HepG2 (cell line): ENCODE data around the gene MLN. TPM values are rescaled to one million over a fixed set of nuclear protein-coding genes. Genes with fewer than 3 reads are reported as not detected.

Source experiments
- ATAC-seq: fragments of 200-7000 bp; cut with Tn5 transposase; 3 replicates; pipeline ENCODE4 v1.9.1; 2020; ENCODE audit warnings: mild to moderate bottlenecking, moderate library complexity
- BruUV-seq: library from RNA; stranded (reverse); fragments of 400-500 nt; replicated peaks from 2 replicates; lab custom pipeline; 2021; lab: Mats Ljungman, UMichigan
- CTCF ChIA-PET: fragments of 300-600 bp; formaldehyde crosslinking; extraction: SDS; loops from one replicate; lab custom pipeline; 2021; ENCODE audit warnings: low total read pairs, inconsistent platforms, low intra/inter-chr PET ratio; lab: Yijun Ruan, JAX
- POLR2A ChIA-PET: fragments of 350-600 bp; sonication (Branson Sonifier 250); formaldehyde crosslinking; loops from one replicate; lab custom pipeline; 2020; ENCODE audit warnings: antibody characterized with exemption, inconsistent platforms; lab: Yijun Ruan, JAX
- DNase-seq: peaks from one replicate; pipeline ENCODE4 v3.0.0-alpha.2; 2015; ENCODE audit warnings: low spot score
- FAIRE-seq: peaks from 3 replicates; lab custom pipeline; 2011; peaks lifted over from hg19 to GRCh38; lab: Jason Lieb, UNC
- H2AFZ ChIP-seq: one replicate; pipeline ENCODE4 v1.6.1; 2011; ENCODE audit warnings: low read length, inconsistent platforms
- H3K27ac ChIP-seq: fragments of 300-600 bp; 3 replicates; pipeline ENCODE4 v1.8.0; 2011; ENCODE audit warnings: mixed run types, mild to moderate bottlenecking, mixed read lengths, low read length, inconsistent platforms; ENCODE audit not compliant: insufficient read depth; ENCODE audit errors: extremely low read length
- H3K27me3 ChIP-seq, 2 experiments: fragments of 200-600 bp in 1 of 2; 2 replicates in 1 of 2; 3 replicates in 1 of 2; pipeline versions ENCODE4 v1.6.0 to v1.8.0; 2011; ENCODE audit warnings: low read length in 2 of 2, mild to moderate bottlenecking in 2 of 2, moderate library complexity in 2 of 2, inconsistent platforms in 1 of 2; ENCODE audit not compliant: insufficient read depth in 2 of 2, control insufficient read depth in 1 of 2
- H3K36me3 ChIP-seq, 2 experiments: fragments of 200-600 bp in 1 of 2; replicated peaks in 1 of 2; 2 replicates in 1 of 2; 3 replicates in 1 of 2; pipeline versions ENCODE4 v1.5.1 to v1.8.0; 2011; ENCODE audit warnings: low read length in 2 of 2, inconsistent platforms in 1 of 2; ENCODE audit not compliant: insufficient read depth in 2 of 2, control insufficient read depth in 1 of 2
- H3K4me1 ChIP-seq: 2 replicates; pipeline ENCODE4 v1.5.1; 2012; ENCODE audit warnings: low read length, inconsistent platforms; ENCODE audit not compliant: insufficient read depth
- H3K4me2 ChIP-seq: 2 replicates; pipeline ENCODE4 v1.6.0; 2011; ENCODE audit warnings: low read depth, low read length, inconsistent platforms
- H3K4me3 ChIP-seq, 3 experiments: fragments of 200-600 bp in 1 of 3; sonication (generic), shearing (Covaris generic) in 1 of 3; replicated peaks in 1 of 3; 2 replicates each; pipeline ENCODE4 v1.5.1; 2011 to 2016; ENCODE audit warnings: low read length in 3 of 3, inconsistent platforms in 2 of 3, low read depth in 2 of 3, mild to moderate bottlenecking in 2 of 3, control low read depth in 1 of 3, mixed read lengths in 1 of 3; ENCODE audit not compliant: insufficient read depth in 1 of 3
- H3K79me2 ChIP-seq: one replicate; pipeline ENCODE4 v1.6.1; 2011; ENCODE audit warnings: low read length, inconsistent platforms; ENCODE audit not compliant: insufficient read depth
- H3K9ac ChIP-seq: 2 replicates; pipeline ENCODE4 v1.6.0; 2011; ENCODE audit warnings: mild to moderate bottlenecking, low read depth, low read length, inconsistent platforms; ENCODE audit not compliant: insufficient read depth
- H3K9me3 ChIP-seq: 2 replicates; pipeline ENCODE4 v1.5.1; 2012; ENCODE audit warnings: mild to moderate bottlenecking, low read length
- H4K20me1 ChIP-seq: 2 replicates; pipeline ENCODE4 v1.6.0; 2011; ENCODE audit warnings: inconsistent platforms, mild to moderate bottlenecking, low read length, moderate library complexity; ENCODE audit not compliant: insufficient read depth
- ARID2 ChIP-seq: sonication (generic); formaldehyde crosslinking; IDR thresholded peaks from 2 replicates; pipeline ENCODE4 v1.8.1; 2022; ENCODE audit warnings: mild to moderate bottlenecking, missing genetic modification reagents, borderline replicate concordance
- EEA1 ChIP-seq: sonication (generic); formaldehyde crosslinking; IDR thresholded peaks from 2 replicates; pipeline ENCODE4 v1.5.1; 2020; ENCODE audit warnings: mild to moderate bottlenecking, missing genetic modification reagents, borderline replicate concordance
- GATA4 ChIP-seq: sonication (generic); IDR thresholded peaks from 2 replicates; pipeline ENCODE4 v1.6.1; 2016; ENCODE audit warnings: antibody characterized with exemption, low read depth, borderline replicate concordance
- MBNL3 ChIP-seq: fragments of 250-450 bp; sonication (Bioruptor Pico); conservative IDR thresholded peaks from 2 replicates; pipeline ENCODE4 v1.8.0; 2022; ENCODE audit warnings: mild to moderate bottlenecking, inconsistent platforms
- PHF20 ChIP-seq: sonication (generic); formaldehyde crosslinking; IDR thresholded peaks from 2 replicates; pipeline ENCODE4 v1.5.0; 2020; ENCODE audit warnings: mild to moderate bottlenecking, missing genetic modification reagents
- PHF8 ChIP-seq: sonication (generic); formaldehyde crosslinking; IDR thresholded peaks from 2 replicates; pipeline ENCODE4 v1.5.0; 2020; ENCODE audit warnings: missing genetic modification reagents
- SYNCRIP ChIP-seq: fragments of 200-400 bp; formaldehyde crosslinking; IDR thresholded peaks from 2 replicates; pipeline ENCODE4 v1.6.1; 2018; ENCODE audit warnings: mild to moderate bottlenecking, low read depth, low read length; ENCODE audit not compliant: insufficient read depth
- TCF7L2 ChIP-seq: IDR thresholded peaks from 2 replicates; pipeline ENCODE4 v1.6.1; 2011; ENCODE audit warnings: mild to moderate bottlenecking, low read depth, low read length, moderate library complexity
- ZBTB7A ChIP-seq: sonication (generic); formaldehyde crosslinking; IDR thresholded peaks from 2 replicates; pipeline ENCODE4 v1.8.0; 2022; ENCODE audit warnings: mild to moderate bottlenecking, missing genetic modification reagents
- WGBS: methylation state at CpG from one replicate; pipeline ENCODE4 v1.1.6; 2017; ENCODE audit warnings: low lambda C conversion rate; 5-methylcytosine and 5-hydroxymethylcytosine counted together
- in situ Hi-C: cut with HindIII; loops from 2 replicates; pipeline ENCODE4 v1.10.0; 2017; ENCODE audit warnings: low pct_unique_long_range_greater_than_20kb; ENCODE audit not compliant: extremely low pct_ligation_motif_present
- intact Hi-C: fragments of 100-400 bp; cut with micrococcal nuclease; formaldehyde crosslinking; loops from one replicate; pipeline ENCODE4 v1.10.0; 2022; ENCODE audit not compliant: unreplicated experiment
- polyA plus RNA-seq, 8 experiments: library from polyadenylated mRNA; depleted of rRNA in 3 of 8; stranded (reverse) in 7 of 8; unstranded in 1 of 8; fragments of >200 nt; fragmentation: Illumina TruSeq in 4 of 8; extraction: Trizol in 4 of 8; gene quantifications; 2 replicates each; pipeline versions ENCODE4 v1.2.1 to v1.2.3, GENCODE V29; 2011 to 2016; ENCODE audit warnings: low read depth in 4 of 8, missing spikeins in 1 of 8, mixed read lengths in 1 of 8; ENCODE audit not compliant: insufficient read depth in 1 of 8
- total RNA-seq, 5 experiments: library from RNA; depleted of rRNA; stranded (reverse); fragments of >200 nt; fragmentation: Illumina TruSeq; extraction: Trizol; gene quantifications; 2 replicates each; pipeline ENCODE4 v1.2.3, GENCODE V29; 2016; ENCODE audit warnings: low read depth in 1 of 5
- TF ChIP-seq, protein P1 (sequence below): sonication (generic); formaldehyde crosslinking; IDR thresholded peaks from 2 replicates; pipeline ENCODE4 v1.5.0; 2020; ENCODE audit warnings: mild to moderate bottlenecking, low read depth, missing genetic modification reagents, borderline replicate concordance
- TF ChIP-seq, protein P2 (sequence below): sonication (generic); formaldehyde crosslinking; IDR thresholded peaks from 2 replicates; pipeline ENCODE4 v1.4.0; 2020; ENCODE audit warnings: low read depth, missing genetic modification reagents
- TF ChIP-seq, protein P3 (sequence below): fragments of 450-650 bp; IDR thresholded peaks from 2 replicates; pipeline ENCODE4 v1.6.1; 2017; ENCODE audit warnings: mild to moderate bottlenecking

Gene MLN
- total and polyA plus RNA-seq, 2 of the 13 experiments (the other 11 are each of a cell fraction or from before 2014, with no cell fraction given), result not detected

DNA sequence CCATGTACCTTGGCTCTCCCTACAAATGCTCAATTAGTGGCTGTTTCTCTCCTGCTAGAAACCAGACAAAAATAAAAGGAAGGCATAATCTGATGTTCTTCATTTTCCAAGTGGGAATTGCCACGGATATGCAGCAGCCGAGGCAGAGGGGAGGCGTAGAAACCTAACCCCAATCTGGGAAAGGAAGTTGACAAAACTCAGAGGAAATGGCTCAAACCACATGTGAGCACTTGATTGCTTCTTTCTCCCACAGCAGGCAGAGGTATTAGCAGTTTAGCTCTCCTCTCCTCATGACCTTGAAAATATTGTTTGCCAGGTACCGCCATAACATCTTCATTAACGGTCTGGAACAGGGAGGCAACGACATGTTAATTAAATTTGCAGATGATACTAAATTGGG is 3.8 kb upstream of the MLN start (continued):
- TF ChIP-seq, protein P1, sequence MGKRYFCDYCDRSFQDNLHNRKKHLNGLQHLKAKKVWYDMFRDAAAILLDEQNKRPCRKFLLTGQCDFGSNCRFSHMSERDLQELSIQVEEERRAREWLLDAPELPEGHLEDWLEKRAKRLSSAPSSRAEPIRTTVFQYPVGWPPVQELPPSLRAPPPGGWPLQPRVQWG (CRISPR knock-in tag), result no peak
- TF ChIP-seq TCF7L2, result no peak

DNA sequence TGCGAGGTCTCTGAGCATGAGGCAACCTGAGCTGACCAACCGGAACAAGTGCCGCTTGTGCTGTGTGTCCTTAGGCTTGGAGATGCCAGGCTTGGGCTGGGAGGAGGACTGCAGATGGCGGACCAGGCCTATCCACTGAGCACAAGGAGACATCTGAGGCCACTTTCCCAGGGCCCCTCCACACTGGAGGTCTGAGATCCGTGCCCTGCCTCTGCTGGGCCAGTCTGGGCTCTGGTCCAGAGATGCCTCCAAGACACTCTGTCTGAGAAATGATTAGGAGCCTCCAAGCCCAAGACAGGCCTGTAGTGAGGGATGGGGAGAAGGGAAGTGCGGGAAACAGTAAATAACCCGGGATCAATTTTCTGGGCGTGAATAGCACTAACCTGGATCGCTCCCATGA is 3.0 kb upstream of the MLN start:
- H3K4me3 ChIP-seq, result no peak overlapping the region
- ChIA-PET CTCF (no interaction called here), POLR2A (no interaction called here)
- H3K36me3 ChIP-seq, result no peaks in the 10 kb centered on the region
- TF ChIP-seq EEA1 (CRISPR knock-in tag) (no peak), SYNCRIP (no peak), PHF8 (CRISPR knock-in tag) (no peak), ARID2 (CRISPR knock-in tag) (no peak), GATA4 (no peak), PHF20 (no peak), ZBTB7A (CRISPR knock-in tag) (no peak), MBNL3 (CRISPR knock-in tag) (no peak)
- TF ChIP-seq, protein P2, sequence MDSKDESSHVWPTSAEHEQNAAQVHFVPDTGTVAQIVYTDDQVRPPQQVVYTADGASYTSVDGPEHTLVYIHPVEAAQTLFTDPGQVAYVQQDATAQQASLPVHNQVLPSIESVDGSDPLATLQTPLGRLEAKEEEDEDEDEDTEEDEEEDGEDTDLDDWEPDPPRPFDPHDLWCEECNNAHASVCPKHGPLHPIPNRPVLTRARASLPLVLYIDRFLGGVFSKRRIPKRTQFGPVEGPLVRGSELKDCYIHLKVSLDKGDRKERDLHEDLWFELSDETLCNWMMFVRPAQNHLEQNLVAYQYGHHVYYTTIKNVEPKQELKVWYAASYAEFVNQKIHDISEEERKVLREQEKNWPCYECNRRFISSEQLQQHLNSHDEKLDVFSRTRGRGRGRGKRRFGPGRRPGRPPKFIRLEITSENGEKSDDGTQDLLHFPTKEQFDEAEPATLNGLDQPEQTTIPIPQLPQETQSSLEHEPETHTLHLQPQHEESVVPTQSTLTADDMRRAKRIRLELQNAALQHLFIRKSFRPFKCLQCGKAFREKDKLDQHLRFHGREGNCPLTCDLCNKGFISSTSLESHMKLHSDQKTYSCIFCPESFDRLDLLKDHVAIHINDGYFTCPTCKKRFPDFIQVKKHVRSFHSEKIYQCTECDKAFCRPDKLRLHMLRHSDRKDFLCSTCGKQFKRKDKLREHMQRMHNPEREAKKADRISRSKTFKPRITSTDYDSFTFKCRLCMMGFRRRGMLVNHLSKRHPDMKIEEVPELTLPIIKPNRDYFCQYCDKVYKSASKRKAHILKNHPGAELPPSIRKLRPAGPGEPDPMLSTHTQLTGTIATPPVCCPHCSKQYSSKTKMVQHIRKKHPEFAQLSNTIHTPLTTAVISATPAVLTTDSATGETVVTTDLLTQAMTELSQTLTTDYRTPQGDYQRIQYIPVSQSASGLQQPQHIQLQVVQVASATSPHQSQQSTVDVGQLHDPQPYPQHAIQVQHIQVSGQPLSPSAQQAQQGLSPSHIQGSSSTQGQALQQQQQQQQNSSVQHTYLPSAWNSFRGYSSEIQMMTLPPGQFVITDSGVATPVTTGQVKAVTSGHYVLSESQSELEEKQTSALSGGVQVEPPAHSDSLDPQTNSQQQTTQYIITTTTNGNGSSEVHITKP, result no peak
- TF ChIP-seq, protein P3, sequence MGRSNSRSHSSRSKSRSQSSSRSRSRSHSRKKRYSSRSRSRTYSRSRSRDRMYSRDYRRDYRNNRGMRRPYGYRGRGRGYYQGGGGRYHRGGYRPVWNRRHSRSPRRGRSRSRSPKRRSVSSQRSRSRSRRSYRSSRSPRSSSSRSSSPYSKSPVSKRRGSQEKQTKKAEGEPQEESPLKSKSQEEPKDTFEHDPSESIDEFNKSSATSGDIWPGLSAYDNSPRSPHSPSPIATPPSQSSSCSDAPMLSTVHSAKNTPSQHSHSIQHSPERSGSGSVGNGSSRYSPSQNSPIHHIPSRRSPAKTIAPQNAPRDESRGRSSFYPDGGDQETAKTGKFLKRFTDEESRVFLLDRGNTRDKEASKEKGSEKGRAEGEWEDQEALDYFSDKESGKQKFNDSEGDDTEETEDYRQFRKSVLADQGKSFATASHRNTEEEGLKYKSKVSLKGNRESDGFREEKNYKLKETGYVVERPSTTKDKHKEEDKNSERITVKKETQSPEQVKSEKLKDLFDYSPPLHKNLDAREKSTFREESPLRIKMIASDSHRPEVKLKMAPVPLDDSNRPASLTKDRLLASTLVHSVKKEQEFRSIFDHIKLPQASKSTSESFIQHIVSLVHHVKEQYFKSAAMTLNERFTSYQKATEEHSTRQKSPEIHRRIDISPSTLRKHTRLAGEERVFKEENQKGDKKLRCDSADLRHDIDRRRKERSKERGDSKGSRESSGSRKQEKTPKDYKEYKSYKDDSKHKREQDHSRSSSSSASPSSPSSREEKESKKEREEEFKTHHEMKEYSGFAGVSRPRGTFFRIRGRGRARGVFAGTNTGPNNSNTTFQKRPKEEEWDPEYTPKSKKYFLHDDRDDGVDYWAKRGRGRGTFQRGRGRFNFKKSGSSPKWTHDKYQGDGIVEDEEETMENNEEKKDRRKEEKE, result no peak
- intact Hi-C loops, result no loop called here
- peaks cover 8 to 78% of the 10 kb centered on the region in 2 experiments; a peak in 4 of 5 replicates for H3K27me3 ChIP-seq
- no peak overlapping the region for H2AFZ ChIP-seq
- DNase-seq (no peak), ATAC-seq (no peak), FAIRE-seq (no peak)
- no peaks in the 10 kb centered on the region; the same call in 1 of the 2 replicates for H4K20me1 ChIP-seq
- no peaks in the 10 kb centered on the region for H3K79me2 ChIP-seq
- H3K4me2 ChIP-seq, result no peak overlapping the region
- no peaks in the 10 kb centered on the region for H3K4me1 ChIP-seq
- in situ Hi-C loops, result no loop called here
- BruUV-seq, result no TSS peak
- H3K9ac ChIP-seq, result no peak overlapping the region
- H3K27ac ChIP-seq, result no peak overlapping the region
- H3K9me3 ChIP-seq, result no peaks in the 10 kb centered on the region
- 23% methylated on average over 8 of the region's 9 CpGs for WGBS
